Left forelimb (tissue), 1 donor: ENCODE data around the gene SMPD4.
"Not testable (repeated sequence)": the region's sequence is repeated elsewhere in the genome, so short reads cannot be mapped to it uniquely, and the experiment has no call there.

Source experiments
- DNase-seq: peaks from one replicate; pipeline ENCODE4 v3.0.0-alpha.2; 2018; ENCODE audit warnings: low spot score

SMPD4 gene

GRCh38 chr2:130186391-130186790, 5.0 kb upstream of the SMPD4 start:
- DNase-seq = no peak

- no peak for DNase-seq
These were observed 4.5 kb upstream of the SMPD4 start for GRCh38 chr2:130185896-130186295.

- no peak for DNase-seq
These were observed 4.0 kb upstream of the SMPD4 start for GRCh38 chr2:130185436-130185835.

- DNase-seq = no peak
These were observed 2.3 kb upstream of the SMPD4 start for GRCh38 chr2:130183512-130184373.

- DNase-seq = not testable (repeated sequence)
These were observed 1.6 kb upstream of the SMPD4 start for GRCh38 chr2:130182826-130183511.

- DNase-seq = peak; percentile 91
These were observed 679 bp upstream of the SMPD4 start, which contains the start of gene MZT2B for GRCh38 chr2:130181880-130182682. TSS of gene MZT2B (plus strand) at chr2:130182262. CDS start at chr2:130182283, 21 bp downstream.

- not testable (repeated sequence) for DNase-seq
These were observed 738 bp downstream of the SMPD4 start for GRCh38 chr2:130180404-130181324.

GRCh38 chr2:130174866-130175265, 6.5 kb downstream of the SMPD4 start:
- not testable (repeated sequence) for DNase-seq

GRCh38 chr2:130169896-130170295, 11.5 kb downstream of the SMPD4 start:
- DNase-seq = no peak

GRCh38 chr2:130169163-130169562, 12.2 kb downstream of the SMPD4 start:
- not testable (repeated sequence) for DNase-seq

GRCh38 chr2:130166611-130167010, 14.8 kb downstream of the SMPD4 start:
- DNase-seq = not testable (repeated sequence)

GRCh38 chr2:130165293-130166016, 15.9 kb downstream of the SMPD4 start:
- DNase-seq = no peak

GRCh38 chr2:130162968-130163367, 18.4 kb downstream of the SMPD4 start:
- no peak for DNase-seq

GRCh38 chr2:130162486-130162885, 18.9 kb downstream of the SMPD4 start:
- DNase-seq = not testable (repeated sequence)

GRCh38 chr2:130160838-130161705, 20.3 kb downstream of the SMPD4 start:
- not testable (repeated sequence) for DNase-seq

GRCh38 chr2:130160131-130160530, 21.3 kb downstream of the SMPD4 start:
- DNase-seq = no peak

GRCh38 chr2:130159376-130159775, 22.0 kb downstream of the SMPD4 start:
- DNase-seq = not testable (repeated sequence)

GRCh38 chr2:130158631-130159030, 22.8 kb downstream of the SMPD4 start:
- no peak for DNase-seq

- DNase-seq = not testable (repeated sequence)
These were observed 23.4 kb downstream of the SMPD4 start for GRCh38 chr2:130157825-130158514.
